GM18873 (cell line): ENCODE data around the gene MRPS26.
"Not testable (repeated sequence)": the region's sequence is repeated elsewhere in the genome, so short reads cannot be mapped to it uniquely, and the experiment has no call there.

Source experiments
- ATAC-seq: cut with Tn5 transposase; IDR thresholded peaks from one replicate; pipeline ENCODE4 v1.9.1; 2021; ENCODE audit warnings: mild to moderate bottlenecking, moderate library complexity, moderate number of reproducible peaks; ENCODE audit not compliant: unreplicated experiment, low FRiP score

Gene MRPS26

DNA sequence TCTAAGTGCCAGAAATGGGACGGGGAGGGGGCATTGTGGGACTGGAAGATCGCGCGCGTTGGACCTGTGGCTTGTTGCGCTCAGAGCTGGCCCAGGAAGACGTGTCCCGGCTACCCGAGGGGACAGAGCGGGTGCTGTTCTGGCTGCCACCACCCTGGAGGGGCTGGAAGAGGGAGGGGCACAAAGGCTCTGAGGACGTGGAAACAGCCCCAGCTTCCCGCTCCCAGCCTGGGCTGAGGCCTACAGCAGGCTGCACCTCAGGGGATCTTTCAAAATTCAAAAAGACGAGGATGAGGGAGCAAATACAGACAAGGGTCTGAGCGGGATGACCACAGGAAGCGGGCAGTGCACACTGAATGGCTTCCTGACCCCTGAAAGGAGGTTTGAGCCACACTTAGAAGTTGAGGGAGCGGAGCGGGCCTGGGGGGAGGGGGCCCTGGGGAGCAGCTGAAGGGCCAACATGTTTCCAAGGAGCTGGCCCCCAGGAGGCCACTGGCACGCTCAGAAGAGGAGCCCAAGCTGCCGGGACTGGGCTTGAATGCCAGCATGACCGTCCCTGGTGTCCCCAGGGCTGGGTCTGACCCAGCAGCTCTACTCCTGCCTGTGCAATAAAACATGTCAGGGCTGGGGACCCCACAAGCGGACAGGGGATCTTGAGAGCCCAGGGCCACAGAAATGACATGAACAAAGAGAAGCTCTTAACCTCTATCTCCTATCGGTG, 26.8 kb downstream of the MRPS26 start:
- ATAC-seq: no peak

- not testable (repeated sequence) for ATAC-seq
Observed at GRCh38 chr20:3073251-3073643, 27.4 kb downstream of the MRPS26 start.

DNA sequence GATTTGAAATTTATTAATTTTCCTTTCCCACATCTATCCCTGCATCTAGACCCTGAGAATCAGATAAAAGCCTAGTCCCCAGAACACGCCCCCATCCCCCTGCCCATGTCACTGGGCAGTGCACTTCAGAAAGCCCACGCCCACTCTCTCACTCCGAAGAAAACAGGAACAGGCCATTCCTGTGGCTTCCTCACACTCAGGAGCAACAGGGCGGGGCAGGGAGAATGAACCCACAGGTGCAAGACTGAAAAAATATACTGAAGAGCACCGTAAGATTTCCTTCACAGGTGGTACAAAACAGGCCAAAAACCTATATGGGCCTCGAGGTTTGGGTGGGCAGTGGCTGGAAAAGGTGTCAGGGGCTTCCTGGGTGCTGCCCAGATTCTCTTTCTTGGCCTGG, 29.0 kb downstream of the MRPS26 start:
- no peak for ATAC-seq

DNA sequence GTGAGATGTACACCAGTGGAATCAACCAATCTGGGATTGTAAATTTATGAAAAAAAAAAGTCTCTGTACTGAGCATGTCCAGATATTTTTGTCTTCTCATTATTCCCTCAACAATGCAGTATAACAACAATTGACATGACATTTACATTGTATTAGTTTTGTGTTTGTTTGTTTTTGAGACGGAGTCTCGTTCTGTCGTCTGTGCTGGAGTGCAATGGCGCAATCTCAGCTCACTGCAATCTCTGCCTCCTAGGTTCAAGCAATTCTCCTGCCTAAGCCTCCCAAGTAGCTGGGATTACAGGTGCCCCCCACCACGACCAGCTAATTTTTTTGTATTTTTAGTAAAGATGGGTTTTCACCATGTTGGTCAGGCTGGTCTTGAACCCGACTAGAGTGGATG, 29.5 kb downstream of the MRPS26 start:
- not testable (repeated sequence) for ATAC-seq

GRCh38 chr20:3077618-3078134, 31.8 kb downstream of the MRPS26 start:
- no peak for ATAC-seq

- ATAC-seq: no peak
Observed at GRCh38 chr20:3080939-3081388, 35.1 kb downstream of the MRPS26 start.

- ATAC-seq: no peak
Observed at GRCh38 chr20:3081641-3082040, 35.8 kb downstream of the MRPS26 start.

DNA sequence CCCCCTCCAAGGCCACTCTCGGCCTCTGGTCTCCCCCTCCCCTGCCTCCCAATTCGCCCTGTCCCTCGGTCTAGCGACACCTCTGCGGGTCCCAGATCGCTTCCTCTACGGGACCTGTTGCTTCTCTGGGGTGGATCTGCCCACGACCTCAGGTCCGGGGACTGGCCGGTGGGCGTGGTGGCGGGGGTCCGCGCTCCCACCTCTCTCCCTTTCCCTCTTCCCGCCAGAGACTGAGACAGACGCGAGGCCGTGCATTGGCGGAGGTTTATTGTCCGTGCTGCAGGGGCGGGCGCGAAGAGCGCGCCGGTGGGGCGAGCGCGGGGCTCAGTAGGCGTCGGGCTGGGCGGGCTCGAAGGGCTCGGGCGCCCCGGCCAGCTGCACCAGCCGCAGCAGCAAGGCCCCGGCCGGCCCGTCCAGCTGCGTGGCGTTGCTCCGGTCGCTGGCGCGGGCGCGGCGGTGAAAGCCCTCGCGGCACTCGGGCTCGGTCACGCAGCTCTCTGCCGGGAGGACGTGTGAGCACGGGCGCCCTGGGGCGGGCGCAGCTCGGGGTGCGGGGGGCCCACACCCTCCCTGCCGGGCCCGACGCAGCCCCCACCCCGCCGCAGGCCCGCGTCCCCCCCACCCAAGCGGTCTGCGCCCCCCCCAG, 36.6 kb downstream of the MRPS26 start:
- ATAC-seq: no peak

- ATAC-seq: no peak
Observed at GRCh38 chr20:3082955-3083952, 37.4 kb downstream of the MRPS26 start.

- no peak for ATAC-seq
Observed at GRCh38 chr20:3084283-3084985, 38.6 kb downstream of the MRPS26 start, which contains the start of gene AVP. AVP (minus strand) TSS chr20:3084724; CDS start chr20:3084674, 50 bp downstream.

DNA sequence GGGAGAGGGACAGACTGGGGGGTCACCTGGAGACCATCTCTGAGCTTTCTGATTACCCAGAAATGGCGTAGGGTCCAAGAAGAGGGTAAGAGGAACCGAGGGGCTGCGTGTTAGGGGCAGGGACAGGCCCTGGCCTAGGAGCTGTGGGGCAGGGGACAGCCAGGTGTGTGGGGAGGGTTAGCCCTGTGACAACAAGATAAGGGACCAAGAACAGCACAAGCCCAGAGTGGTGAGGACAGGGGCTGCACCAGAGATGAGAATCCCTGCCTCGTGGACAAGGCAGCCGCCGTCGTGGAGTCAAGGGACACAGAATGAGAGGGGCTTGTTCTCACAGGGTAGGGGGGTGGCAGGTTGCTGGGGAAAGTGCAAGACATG, 39.1 kb downstream of the MRPS26 start:
- no peak for ATAC-seq

DNA sequence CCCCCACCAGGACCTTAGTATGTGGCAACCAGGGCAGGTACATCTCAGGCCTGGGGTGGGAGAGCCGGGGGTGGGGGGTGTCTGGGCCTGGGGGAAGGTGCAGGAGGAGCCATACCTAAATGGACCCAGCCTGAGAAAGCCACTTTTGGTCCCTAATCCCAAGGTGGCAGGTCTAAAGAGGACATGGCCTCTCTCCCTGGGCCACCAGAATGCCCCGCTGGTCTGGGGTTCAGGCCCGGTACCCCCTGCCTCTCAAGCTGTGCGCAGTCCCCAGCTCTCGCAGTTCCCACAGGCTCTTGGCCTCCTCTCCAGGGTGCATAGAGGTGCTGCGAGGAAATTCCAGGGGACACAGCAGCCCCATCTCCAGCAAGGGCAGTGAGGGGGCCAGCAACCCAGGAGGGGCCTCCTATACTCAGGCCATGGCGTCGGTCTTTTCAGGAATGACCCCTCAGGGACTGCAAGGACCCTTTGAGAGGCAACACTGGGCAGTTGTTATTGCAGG, 39.8 kb downstream of the MRPS26 start:
- ATAC-seq: no peak

- ATAC-seq: no peak
Observed at GRCh38 chr20:3088031-3088430, 42.2 kb downstream of the MRPS26 start.

DNA sequence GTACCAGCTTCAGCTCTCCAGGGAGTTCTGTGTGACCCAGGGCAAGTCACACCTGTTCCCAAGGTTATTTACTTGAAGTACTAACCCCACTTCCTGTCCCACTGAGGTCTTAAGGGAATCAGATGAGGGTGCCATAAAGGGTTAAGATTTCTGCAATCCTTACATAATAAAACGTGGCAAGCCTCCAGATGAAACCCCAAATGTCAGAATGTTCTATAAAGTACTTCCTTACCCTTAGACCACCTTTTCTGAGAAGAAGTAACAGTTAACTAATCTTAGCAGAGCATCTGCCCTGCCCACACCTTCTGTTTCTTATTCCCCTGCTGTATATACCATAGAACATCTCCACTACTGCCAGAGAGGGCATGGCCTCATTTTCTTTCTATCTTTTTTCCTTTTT, 44.7 kb downstream of the MRPS26 start:
- ATAC-seq: no peak

GRCh38 chr20:3092611-3093379, 46.9 kb downstream of the MRPS26 start:
- no peak for ATAC-seq

GRCh38 chr20:3093861-3094361, 48.1 kb downstream of the MRPS26 start:
- ATAC-seq: no peak

- ATAC-seq: no peak
Observed at GRCh38 chr20:3094848-3095629, 49.2 kb downstream of the MRPS26 start.
